Measurements from ENCODE around the gene PRSS48.
"Not testable (repeated sequence)": the region's sequence is repeated elsewhere in the genome, so short reads cannot be mapped to it uniquely, and the experiment has no call there.

PRSS48 gene

DNA sequence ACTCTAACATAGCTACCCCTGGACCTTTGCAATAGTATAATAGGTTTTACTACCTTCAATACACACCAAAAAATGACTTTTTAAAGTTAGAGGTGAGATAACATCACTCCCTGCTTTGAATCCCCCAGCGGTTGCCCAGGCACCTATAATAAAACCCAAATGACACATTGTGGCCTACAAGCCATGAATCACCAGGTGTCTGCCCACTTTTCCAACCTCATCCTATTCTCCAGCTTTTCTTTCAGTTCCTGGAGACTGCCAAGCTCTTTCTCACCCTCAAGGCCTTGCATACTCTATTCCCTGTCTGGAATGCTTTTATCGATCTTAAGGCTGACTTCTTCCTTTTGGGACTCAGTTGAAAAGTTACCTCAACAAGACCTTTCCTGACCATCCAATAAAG, 16.4 kb upstream of the PRSS48 start:
- DNase-seq (ENCODE audit: low read depth in 2 of 3, low spot score in 2 of 3), result no peak

DNA sequence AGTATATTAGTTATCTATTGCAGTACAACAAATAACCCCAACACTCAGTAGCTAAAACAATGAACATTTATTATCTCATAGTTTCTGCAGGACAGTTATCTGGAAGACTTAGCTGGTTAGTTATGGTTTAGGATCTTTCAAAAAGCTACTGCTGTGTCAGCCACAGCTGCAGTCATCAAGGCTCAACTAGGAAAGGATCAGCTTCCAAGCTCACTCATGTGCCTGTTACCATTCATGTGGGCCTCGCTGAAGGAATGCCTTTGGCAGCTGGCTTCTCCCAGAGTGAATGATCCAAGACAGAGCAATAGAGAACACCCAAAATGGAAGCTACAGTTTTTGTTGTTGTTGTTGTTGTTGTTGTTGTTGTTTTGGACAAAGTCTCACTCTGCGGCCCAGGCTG, 13.5 kb upstream of the PRSS48 start:
- no peak for DNase-seq (ENCODE audit: low read depth in 2 of 3, low spot score in 2 of 3)

DNA sequence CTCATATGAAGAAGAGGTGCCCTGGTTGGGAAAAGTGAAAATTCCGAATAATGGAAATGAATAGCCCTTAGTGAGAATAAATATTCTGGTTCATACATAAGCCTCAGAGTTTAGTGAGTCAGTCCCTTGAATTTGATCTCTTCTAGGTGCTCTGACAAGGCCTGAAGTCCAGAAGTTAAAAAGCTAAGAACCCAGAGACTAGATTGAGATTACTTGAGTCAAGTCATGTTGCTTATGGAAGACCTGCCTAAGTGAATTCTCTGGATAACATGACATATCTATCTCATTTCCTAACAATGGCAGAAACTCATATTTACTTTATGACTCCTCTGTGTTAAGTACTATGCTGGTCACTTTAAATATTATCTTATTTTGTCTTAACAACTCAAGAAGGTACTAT, 10.5 kb upstream of the PRSS48 start:
- DNase-seq (ENCODE audit: low read depth in 2 of 3, low spot score in 2 of 3), result no peak

DNA sequence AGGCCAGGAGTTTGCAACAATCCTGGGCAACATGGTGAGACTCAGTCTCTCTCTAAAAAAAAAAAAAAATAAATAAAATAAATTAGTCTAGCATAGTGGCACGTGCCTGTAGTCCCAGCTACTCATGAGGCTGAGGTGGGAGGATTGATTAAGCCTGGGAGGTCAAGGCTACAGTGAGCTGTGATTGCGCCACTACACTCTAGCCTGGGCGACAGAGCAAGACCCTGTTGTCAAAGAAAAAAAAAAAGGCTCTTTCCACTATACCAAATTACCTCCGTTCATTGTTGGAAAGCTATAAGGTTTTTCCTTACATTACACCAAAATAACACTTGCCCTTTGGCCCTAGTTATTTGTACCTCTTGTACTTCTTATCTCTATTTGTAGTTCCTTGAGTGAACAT, 9.9 kb upstream of the PRSS48 start:
- DNase-seq (ENCODE audit: low read depth in 2 of 3, low spot score in 2 of 3), result no peak

DNA sequence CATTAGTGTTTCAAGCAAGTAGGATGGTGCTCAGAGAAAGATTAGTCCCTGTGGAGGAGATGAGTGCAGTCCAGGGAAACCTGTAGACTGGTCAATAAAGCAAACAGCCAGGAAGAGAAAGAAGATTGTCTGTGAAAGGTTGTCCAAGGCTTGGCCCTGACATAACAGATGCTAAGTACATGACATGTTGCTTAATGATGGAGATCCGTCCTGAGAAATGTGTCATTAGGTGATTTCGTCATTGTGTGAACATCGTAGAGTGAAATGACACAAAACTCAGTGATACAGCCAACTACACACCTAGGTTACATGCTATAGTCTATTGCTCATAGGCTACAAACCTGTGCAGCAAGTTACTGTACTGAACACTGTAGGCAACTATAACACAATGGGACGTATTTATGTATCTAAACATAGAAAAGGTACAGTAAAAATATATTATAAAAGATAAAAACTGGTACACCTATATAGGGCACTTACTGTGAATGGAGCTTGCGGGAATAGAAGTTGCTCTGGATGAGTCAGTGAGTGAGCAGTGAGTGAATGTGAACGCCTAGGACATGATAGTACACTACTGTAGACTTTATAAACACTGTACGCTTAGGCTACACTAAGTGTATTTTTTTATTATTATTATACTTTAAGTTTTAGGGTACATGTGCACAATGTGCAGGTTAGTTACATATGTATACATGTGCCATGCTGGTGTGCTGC, 9.0 kb upstream of the PRSS48 start:
- DNase-seq (ENCODE audit: low read depth in 2 of 3, low spot score in 2 of 3), result no peak

DNA sequence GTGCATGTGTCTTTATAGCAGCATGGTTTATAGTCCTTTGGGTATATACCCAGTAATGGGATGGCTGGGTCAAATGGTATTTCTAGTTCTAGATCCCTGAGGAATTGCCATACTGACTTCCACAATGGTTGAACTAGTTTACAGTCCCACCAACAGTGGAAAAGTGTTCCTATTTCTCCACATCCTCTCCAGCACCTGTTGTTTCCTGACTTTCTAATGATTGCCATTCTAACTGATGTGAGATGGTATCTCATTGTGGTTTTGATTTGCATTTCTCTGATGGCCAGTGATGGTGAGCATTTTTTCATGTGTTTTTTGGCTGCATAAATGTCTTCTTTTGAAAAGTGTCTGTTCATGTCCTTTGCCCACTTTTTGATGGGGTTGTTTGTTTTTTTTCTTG, 8.1 kb upstream of the PRSS48 start:
- DNase-seq (ENCODE audit: low read depth in 2 of 3, low spot score in 2 of 3), result not testable (repeated sequence)

DNA sequence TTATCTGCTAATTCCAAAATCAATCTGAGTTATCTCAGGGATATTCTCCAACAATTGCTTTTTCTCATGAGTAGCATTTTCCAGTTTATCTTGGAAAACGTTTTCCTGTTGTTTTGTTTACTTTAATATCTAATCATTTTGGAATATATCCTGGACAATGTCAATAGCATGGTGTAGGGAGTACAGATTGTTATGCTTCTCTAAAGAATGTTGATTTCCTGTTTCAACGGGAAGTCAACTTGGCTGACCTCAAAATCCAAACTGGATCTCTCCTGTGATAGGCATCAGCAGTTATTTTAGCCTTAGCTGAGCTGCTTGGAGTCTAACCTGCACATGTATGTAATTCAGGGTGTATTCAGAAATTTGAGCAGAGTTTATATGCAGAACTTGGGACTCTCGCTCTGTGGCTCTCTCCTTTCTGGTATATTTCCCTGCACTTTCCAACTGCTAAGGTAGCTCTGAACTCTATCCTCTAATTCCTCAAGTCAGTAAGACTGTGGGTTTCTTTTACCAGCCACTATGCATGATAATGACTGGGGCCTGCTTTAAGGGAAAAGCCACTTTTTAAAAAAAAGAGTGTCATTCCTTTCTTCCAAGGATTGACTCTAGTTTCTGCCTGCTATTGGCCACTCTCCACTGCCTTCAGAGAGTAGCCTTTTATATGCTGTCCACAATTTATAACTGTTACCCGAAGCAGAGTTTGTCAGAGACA, 7.7 kb downstream of the PRSS48 start:
- no peak for DNase-seq (ENCODE audit: low read depth in 2 of 3, low spot score in 2 of 3)

DNA sequence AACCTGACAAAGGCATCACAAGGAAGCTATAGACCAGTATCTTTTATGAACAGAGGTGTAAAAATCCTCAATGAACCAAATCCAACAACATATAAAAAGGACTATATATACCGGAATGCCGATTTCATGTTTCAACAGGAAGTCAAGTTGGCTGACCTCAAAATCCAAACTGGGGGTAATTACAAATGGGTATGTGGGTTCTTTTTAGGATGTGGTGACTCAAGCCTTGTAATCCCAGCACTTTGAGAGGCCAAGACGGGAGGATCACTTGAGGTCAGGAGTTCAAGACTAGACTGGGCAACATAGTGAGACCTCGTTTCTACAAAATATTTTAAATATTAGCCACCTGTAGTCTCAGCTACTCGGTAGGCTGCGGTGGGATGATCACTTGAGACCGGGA, 10.4 kb downstream of the PRSS48 start:
- DNase-seq (ENCODE audit: low read depth in 2 of 3, low spot score in 2 of 3), result no peak

DNA sequence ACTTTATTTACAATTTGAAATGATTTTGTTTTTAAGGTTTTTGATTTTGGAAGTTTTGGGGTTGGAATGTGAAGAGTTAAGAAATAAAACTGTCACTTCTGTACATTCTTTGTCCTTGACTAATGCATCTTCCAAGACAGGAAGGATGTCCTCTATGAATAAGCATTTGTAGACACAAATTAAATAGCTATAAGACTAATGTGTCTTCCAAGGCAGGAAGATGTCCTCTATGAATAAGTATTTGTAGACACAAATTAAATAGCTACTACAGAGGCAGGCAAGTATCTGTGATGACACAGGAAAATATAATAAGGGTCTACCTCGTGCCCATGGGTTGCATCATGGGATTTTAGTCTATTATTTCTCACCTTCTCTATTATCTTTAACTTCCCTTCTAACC, 14.5 kb downstream of the PRSS48 start:
- no peak for DNase-seq (ENCODE audit: low read depth in 2 of 3, low spot score in 2 of 3)

DNA sequence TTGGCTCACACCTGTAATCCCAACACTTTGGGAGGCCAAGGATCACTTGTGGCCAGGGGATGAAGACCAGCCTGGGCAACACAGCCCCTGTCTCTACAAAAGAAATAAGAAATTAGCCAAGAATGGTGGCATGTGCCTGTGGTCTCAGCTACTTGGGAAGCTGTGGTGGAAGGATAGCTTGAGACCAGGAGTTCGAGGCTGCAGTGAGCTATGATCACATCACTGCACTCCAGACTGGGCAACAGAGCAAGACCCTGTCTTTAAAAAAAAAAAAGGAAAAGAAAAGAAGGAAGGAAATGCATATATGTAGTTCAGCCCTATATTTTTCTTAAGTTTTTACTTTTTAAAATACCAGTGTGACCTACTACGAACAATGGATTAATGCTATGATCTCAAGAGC, 15.1 kb downstream of the PRSS48 start:
- DNase-seq (ENCODE audit: low read depth in 2 of 3, low spot score in 2 of 3), result no peak

DNA sequence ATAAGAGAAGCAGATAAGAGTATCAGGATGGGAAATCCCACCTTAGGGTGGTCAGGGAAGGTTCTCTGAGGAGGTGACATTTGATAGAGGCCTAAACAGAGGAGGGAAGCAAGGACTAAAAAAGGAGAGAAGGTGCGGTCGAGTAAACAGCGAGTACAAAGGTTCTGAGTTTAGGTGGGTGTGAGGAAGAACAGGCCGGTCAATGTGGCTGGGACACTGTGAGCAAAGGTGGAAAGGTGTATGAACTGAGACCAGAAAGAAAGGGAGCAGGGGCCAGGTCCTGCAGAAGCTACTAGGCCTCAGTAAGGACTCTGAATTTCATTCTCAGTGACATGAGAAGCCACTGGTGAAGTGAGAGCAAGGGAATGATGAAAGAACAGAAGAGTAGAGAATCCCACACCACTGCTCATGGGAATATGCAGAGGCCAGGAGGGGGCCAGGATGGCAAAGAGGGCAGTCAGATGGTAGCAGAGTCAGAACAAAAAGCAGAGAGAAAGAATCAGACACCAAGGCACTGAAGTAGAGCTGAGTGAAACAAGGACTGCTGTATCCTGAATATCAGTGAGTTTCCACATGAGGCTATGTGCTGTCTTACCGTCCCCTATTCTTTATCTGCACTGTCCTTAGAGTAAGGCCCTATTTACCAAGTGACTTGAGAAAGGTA, 18.0 kb downstream of the PRSS48 start:
- no peak for DNase-seq (ENCODE audit: low read depth in 2 of 3, low spot score in 2 of 3)

DNA sequence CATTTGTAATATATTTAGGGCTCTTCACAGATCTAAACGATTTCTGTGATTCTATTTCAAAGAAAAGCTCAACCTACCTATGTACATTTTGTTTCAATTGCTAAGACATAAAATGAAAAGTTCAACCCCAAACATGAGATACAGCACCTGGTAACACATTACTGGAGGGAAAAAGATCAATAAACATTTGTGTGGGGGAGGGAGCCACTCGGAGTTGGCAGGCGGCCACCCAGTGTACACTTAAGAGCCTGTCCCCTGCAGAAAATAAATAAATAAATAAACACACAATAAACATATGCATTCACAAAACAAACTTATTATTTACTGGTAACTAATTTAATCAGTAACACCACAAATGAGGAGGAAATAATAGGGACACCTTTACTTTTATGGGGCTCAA, 19.3 kb downstream of the PRSS48 start:
- DNase-seq (ENCODE audit: low read depth in 2 of 3, low spot score in 2 of 3), result no peak

DNA sequence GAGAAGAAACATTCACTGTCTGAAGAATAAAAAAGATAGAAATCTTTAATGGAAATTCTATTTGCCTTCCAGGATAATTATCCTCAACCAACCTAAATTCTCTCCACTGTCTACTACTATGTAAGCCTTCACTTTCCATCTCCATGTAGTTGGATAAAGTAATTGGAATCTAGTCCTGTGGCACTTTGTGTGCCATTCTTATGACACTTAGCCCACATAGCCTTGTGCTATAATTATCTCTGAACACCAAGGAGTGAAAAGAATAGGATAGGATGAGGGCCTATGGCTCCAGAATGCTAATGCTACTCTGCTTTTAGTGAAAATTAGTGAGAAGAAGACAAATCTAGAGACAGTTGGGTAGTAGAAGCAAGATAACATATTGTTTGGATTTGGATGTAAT, 20.2 kb downstream of the PRSS48 start:
- no peak for DNase-seq (ENCODE audit: low read depth in 2 of 3, low spot score in 2 of 3)

DNA sequence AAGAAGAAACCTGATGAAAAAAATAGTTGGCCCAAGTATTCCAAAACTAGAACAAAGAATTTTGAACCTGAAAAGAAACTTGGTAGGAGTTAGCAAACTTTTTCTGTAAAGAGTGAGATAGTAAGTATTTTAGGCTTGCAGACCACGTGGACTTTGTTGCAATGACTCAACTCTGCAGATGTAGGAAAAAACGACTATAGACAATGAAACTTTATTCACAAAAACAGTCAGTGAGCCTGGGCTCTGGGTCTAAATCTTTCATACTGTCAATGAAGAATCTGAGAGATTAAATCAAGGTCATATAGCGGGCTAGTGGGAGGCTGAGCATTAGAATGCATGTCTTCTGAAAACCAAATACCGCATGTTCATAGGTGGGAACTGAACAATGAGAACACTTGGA, 25.5 kb downstream of the PRSS48 start:
- DNase-seq (ENCODE audit: low read depth in 2 of 3, low spot score in 2 of 3), result no peak

DNA sequence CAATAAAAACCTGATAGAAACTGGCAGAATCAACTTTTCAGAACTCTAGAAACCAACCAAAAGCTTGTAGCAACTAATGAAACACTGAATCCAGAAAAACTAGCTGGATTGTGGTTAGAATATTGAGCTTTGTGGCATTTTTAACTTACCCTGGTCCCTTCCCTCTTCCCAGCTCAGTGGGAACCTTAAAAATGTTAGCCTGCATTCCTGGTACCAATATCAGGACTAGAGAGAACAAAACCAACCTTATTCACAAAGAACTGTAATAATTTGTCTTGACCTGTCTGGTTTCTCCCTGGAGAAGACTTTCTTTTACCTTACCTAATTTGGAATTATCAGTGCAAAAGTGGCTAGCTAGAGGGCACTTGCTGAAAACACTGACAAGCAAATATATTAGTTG, 27.3 kb downstream of the PRSS48 start:
- no peak for DNase-seq (ENCODE audit: low read depth in 2 of 3, low spot score in 2 of 3)

DNA sequence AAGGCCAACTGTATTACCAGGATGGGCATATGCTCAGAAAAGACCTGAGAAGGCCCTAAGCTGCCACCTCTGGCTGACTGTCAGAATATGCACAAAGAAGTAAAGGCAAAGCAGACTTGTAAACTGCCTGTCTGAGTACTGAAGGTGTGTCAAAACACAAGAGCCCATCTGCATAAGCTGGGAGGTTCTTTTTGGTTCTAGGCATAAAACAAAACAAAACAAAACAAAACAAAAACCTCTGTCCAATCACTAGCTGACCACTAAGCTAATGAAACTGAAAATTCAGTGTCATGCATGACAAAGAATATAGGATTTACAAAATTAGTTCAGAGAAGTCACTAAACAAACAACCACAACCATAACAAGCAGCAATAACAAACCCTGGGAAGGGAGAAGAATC, 27.8 kb downstream of the PRSS48 start:
- DNase-seq (ENCODE audit: low read depth in 2 of 3, low spot score in 2 of 3), result no peak

DNA sequence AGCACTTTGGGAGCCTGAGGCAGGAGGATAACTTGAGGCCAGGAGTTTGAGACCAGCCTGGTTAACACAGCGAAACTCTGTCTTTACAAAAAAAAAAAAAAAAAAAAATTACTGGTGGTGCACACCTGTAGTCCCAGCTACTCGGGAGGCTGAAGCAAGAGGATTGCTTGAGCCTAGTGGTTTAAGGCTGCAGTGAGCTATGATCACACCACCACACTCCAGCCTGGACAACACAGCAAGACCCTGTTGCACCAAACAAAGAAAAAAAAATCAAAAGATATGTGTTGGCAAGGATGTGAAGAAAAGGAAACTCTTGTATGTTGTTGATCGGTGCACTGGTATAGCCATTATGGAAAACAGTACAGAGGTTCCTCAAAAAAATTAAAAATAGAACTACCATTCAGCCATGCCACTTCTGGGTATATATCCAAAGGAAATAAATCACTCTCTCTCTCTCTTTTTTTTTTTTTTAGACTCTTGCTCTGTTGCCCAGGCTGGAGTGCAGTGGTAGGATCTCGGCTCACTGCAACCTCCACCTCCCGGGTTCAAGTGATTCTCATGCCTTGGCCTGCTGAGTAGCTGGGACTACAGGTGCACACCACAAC, 33.3 kb downstream of the PRSS48 start:
- DNase-seq (ENCODE audit: low read depth in 2 of 3, low spot score in 2 of 3), result no peak

DNA sequence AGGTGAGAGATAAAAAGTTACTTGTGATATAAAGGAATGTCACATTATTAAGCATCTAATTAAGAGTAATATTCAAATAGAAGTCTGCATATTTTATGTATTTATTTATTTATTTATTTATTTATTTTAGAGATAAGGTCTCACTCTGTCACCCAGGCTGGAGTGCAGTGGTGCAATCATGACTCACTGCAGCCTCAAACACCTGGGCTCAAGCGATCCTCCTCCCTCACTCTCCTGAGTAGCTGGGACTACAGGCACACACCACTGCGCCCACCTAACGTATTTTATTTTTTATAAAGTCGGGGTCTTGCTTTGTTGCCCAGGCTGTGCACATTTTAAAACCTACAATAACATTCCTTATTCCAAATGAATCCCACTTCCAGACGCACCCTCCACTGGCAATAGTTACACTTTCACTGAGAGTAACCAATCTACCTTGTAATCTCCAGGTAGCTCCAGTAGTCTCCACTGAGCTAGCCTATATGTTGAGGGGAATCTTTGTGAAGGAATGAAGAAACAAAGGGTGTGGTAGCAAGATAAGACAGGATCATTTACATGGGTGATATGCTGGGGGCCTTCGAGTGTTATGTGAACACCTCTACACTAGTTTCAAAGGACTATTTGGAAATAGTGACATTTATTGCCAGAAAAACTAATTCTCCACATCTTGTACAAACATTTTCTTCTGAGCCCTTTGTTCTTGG, 36.5 kb downstream of the PRSS48 start:
- DNase-seq (ENCODE audit: low read depth in 2 of 3, low spot score in 2 of 3), result no peak

DNA sequence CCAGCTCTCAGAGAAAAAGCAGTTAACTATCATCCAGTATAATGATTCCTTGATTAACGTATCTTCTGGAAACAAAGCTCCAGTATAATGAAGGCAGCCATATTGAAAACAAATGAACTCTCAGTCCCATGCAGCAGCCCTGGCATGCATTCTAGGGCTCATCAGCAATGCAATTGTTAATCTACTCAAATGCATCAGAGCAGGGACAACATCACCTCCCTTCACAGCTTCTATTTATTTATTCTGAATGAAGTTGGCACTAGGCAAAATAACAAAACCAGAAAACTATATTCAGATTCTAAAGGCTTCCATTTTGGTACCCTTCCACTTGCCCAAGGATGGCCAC, 37.0 kb downstream of the PRSS48 start:
- DNase-seq (ENCODE audit: low read depth in 2 of 3, low spot score in 2 of 3), result no peak

DNA sequence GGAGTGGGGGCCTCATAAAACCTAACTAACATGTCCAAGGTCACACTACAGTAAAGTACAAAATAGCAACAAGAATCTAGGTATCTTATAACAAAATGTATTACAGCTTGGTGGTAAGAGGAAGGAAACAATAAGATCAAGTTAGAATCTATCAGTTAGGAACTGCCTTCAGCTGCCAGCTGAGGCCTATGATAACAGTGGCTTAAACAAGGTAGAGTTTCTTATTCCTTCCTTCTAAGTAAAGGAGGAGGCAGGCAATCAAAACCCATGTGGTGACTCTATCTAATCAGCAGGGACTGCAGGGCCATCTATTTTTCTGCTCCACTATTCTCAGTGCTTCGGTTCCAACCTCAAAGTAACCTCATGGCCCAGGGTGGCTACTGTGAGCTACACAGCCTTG, 37.5 kb downstream of the PRSS48 start:
- no peak for DNase-seq (ENCODE audit: low read depth in 2 of 3, low spot score in 2 of 3)

DNA sequence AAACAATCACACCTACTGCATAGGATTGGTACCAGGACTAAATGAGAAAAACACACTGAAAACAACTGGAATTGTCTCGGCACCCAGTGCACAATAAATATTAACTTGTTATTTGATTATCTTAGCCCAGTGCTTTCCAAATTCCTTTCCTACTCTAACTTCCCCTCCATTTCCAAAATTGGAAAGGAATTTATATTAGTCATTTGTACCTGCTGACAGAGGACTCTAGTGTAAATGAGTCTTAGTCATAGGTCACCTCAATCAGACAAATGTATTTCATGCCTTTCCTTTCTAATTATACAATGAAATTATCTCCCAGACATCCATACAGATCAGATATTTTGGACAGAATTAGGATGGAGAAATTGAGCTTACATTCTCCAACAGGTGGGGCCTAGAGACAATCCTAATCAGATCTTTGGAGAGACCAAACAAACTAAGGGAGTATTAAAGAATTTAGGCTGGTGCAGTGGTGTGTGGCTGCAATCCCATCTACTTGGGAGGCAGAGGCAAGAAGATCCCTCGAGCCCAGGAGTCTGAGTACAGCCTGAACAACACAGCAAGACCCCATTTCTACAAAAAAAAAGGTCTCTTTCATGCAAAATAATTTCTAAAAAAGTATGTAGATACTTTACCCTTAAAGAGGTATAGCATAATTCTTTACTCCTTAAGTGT, 38.4 kb downstream of the PRSS48 start:
- DNase-seq (ENCODE audit: low read depth in 2 of 3, low spot score in 2 of 3), result no peak

Measured in activated CD8-positive, alpha-beta memory T cell treated with anti-CD3 and anti-CD28 coated beads for 48 hours (primary cell).